ENCODE data around the gene ALPI. TPM values are rescaled to one million over a fixed set of nuclear protein-coding genes. Genes with fewer than 3 reads are reported as not detected.
A peak's percentile ranks its signal among the peaks of the same experiment; 100 is the strongest.

ALPI gene
- total RNA-seq, 1 donor: not detected

DNA sequence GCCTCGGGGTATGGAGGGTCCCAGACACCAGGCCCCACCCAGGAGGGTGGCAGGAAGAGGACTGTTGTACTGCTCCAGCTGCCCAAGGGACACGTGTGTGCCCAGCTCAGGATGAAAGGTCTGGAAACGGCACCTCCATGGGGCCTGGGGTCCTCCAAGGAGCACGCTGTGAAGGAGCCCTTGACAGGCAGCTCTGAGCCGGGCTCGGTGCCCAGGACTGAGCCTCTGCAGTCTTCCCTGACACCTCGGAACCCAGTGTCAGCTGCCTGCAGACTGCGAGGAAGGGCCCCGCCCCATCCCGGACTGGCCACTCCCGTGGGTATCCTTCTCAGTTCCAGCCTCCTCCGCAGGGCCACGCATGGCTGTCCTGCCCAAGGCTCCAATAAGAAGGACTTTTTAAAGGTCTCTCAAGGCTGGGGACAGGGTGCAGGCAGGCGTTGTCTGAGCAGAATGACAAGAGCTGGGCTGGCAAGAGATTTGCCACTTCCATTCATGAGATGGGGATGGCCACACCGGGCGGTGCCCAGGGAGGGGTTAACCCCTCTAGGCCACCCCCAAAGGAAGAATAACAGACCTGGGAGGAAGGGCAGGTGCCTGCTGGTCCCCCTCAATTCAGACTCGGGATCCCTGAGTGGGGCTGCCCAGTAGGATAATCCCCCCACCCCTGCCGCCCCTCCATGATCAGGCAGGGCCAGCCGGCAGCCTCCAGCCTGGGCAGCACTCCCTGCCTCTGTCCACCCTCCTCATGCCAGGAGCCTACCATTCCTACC, 22.8 kb downstream of the ALPI start:
- Histone ChIP-seq H3K36me3 (ENCODE audit: insufficient read depth, low read length) (no peaks in the 10 kb centered on the region), H3K9me3 (ENCODE audit: low read depth, low read length) (no peaks in the 10 kb centered on the region), H2AFZ (ENCODE audit: low read length) (no peak overlapping the region), H4K20me1 (ENCODE audit: insufficient read depth, low read length) (no peaks in the 10 kb centered on the region), H3K4me2 (ENCODE audit: insufficient read depth, low read length) (no peak overlapping the region), H3K79me2 (ENCODE audit: insufficient read depth, low read length) (no peaks in the 10 kb centered on the region), H3K27me3 (ENCODE audit: insufficient read depth, low read length) (peaks cover 19% of the 10 kb centered on the region), H3K4me1 (ENCODE audit: insufficient read depth, low read length) (no peaks in the 10 kb centered on the region), H3K4me3 (ENCODE audit: insufficient read depth, low read length) (no peak overlapping the region), H3K27ac (ENCODE audit: low read depth, low read length) (no peak overlapping the region)
- DNase-seq (ENCODE audit: insufficient read length, low spot score, missing footprints): peak; percentile 81
- TF ChIP-seq, protein P1, sequence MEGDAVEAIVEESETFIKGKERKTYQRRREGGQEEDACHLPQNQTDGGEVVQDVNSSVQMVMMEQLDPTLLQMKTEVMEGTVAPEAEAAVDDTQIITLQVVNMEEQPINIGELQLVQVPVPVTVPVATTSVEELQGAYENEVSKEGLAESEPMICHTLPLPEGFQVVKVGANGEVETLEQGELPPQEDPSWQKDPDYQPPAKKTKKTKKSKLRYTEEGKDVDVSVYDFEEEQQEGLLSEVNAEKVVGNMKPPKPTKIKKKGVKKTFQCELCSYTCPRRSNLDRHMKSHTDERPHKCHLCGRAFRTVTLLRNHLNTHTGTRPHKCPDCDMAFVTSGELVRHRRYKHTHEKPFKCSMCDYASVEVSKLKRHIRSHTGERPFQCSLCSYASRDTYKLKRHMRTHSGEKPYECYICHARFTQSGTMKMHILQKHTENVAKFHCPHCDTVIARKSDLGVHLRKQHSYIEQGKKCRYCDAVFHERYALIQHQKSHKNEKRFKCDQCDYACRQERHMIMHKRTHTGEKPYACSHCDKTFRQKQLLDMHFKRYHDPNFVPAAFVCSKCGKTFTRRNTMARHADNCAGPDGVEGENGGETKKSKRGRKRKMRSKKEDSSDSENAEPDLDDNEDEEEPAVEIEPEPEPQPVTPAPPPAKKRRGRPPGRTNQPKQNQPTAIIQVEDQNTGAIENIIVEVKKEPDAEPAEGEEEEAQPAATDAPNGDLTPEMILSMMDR (IDR thresholded peaks at IDR 0.05; ENCODE audit: extremely low read depth, low read depth, low read length): no peak

DNA sequence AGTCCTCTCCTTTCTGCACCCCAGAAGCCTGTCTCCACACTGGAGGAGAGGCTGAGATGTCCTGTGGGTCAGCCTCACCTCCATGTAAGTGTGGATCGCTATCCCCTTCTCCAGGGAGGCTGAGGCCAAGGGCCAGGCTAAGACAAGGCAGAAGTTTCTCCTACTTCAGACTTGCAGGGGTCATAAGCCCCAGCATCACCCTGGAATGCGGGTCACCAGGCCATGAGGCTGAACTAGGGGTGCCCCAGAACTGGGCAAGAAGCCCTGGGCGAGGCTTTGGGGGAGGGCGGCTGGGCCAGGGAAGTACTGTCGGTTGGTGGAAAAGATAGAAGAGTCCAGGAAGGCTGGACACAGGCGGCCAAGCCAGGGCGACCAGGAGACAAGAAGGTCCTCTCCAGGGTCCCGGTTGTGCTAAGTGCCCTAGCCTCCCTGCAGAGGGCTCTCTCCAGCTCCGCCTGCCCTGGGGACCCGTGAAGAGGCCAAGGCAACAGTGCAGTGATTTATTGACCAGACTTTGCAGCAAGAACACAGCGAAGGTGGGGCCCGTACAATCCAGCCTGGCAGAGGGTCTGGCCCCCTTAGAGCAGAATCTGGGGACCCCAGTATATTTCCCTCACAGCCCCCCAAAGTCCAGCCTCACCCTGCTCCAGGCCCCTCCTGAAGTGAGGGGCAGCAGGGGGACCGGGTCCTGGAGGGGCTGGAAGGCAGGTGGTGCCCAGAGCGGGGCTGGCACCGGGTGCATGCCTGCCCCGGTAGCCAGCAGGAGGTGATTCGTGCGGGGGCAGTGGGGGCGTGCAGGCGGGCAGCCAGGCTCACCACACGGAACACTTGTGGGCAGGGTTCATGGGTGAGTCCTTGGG, 23.6 kb downstream of the ALPI start:
- H3K4me2 ChIP-seq (ENCODE audit: insufficient read depth, low read length): no peak overlapping the region
- H2AFZ ChIP-seq (ENCODE audit: low read length): no peak overlapping the region
- TF ChIP-seq, protein P1 (IDR thresholded peaks at IDR 0.05; ENCODE audit: extremely low read depth, low read depth, low read length): no peak
- DNase-seq (ENCODE audit: insufficient read length, low spot score, missing footprints): peak; percentile 76
- peaks cover 13% of the 10 kb centered on the region for H3K27me3 ChIP-seq (ENCODE audit: insufficient read depth, low read length)
- H3K27ac ChIP-seq (ENCODE audit: low read depth, low read length): no peak overlapping the region
- H3K36me3 ChIP-seq (ENCODE audit: insufficient read depth, low read length): no peaks in the 10 kb centered on the region
- no peaks in the 10 kb centered on the region for H3K9me3 ChIP-seq (ENCODE audit: low read depth, low read length)
- no peaks in the 10 kb centered on the region for H3K4me1 ChIP-seq (ENCODE audit: insufficient read depth, low read length)
- no peaks in the 10 kb centered on the region for H3K79me2 ChIP-seq (ENCODE audit: insufficient read depth, low read length)
- H3K4me3 ChIP-seq (ENCODE audit: insufficient read depth, low read length): no peak overlapping the region
- H4K20me1 ChIP-seq (ENCODE audit: insufficient read depth, low read length): no peaks in the 10 kb centered on the region

DNA sequence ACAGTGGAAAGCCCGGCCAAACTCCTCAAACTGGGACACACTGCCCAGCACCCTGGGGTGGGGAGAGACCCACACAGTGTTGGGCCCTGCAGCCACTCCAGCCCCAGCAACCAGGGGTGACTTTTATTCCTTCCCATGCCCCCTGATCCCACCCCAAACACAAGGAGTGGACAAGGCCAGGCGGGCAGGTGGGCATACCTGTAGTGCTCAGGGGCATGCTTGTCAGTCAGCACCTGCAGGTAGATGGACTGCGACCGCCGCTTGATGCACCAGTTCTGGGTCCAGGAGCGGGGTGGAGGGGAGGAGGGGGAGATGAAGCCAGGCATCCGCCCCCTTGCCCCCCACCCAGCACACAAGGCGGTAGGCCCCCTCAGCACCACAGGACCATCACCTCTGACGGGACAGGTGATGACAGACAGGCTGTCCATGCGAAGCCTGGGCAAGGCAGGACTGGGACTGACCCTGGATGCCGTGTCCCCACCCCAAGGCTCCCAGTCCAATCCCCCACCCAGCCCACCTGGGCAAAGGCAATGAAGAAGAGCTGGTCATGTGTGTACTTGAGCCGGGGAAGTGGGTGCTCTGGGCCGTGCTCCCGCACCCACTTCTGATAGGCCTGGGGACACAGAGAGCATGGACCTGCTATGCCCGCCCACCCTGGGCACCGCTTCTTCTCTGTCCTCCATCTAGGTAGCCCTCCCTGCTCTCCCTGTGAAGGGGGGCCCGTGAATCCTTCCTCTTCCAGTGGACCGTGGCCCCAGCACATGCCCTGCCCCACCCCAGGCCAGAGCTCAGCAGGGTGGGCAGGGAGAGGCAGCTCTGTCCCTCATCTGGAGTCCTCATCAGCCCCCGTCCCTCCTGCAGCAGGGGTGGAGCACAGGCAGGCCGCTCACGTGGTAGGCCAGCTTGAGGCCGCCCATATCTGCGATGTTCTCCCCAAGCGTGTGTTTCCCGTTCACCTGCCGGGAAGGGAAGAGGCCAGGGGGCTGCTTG, 24.5 kb downstream of the ALPI start:
- Histone ChIP-seq H4K20me1 (ENCODE audit: insufficient read depth, low read length) (no peaks in the 10 kb centered on the region), H3K4me3 (ENCODE audit: insufficient read depth, low read length) (no peak overlapping the region), H3K79me2 (ENCODE audit: insufficient read depth, low read length) (no peaks in the 10 kb centered on the region), H3K27ac (ENCODE audit: low read depth, low read length) (no peak overlapping the region), H3K36me3 (ENCODE audit: insufficient read depth, low read length) (no peaks in the 10 kb centered on the region), H3K9me3 (ENCODE audit: low read depth, low read length) (no peaks in the 10 kb centered on the region), H3K27me3 (ENCODE audit: insufficient read depth, low read length) (peaks cover 16% of the 10 kb centered on the region), H3K4me1 (ENCODE audit: insufficient read depth, low read length) (no peaks in the 10 kb centered on the region), H3K4me2 (ENCODE audit: insufficient read depth, low read length) (no peak overlapping the region), H2AFZ (ENCODE audit: low read length) (no peak overlapping the region)
- DNase-seq (ENCODE audit: insufficient read length, low spot score, missing footprints): peak; percentile 84
- TF ChIP-seq, protein P1 (IDR thresholded peaks at IDR 0.05; ENCODE audit: extremely low read depth, low read depth, low read length): no peak
